C4-2B (cell line): ENCODE measurements around the gene NFKB1.

Source experiments
- H3K27ac ChIP-seq: fragments of 450-650 bp; 2 replicates; pipeline ENCODE4 v1.5.1; 2017
- CTCF ChIP-seq: fragments of 450-650 bp; conservative IDR thresholded peaks from 2 replicates; pipeline ENCODE4 v1.5.1; 2017; ENCODE audit warnings: mild to moderate bottlenecking
- ZFX ChIP-seq: fragments of 450-650 bp; IDR thresholded peaks from 2 replicates; pipeline ENCODE4 v1.6.1; 2017

NFKB1 gene

GRCh38 chr4:102501447-102501696 is 213 bp downstream of the NFKB1 start:
- TF ChIP-seq CTCF, result peak; percentile 27
- peak; percentile 96 for TF ChIP-seq ZFX
- H3K27ac ChIP-seq, result peak overlapping the region; percentile 99

GRCh38 chr4:102502543-102502818 is 1.3 kb downstream of the NFKB1 start:
- no peak for TF ChIP-seq CTCF
- TF ChIP-seq ZFX, result no peak
- peak overlapping the region; percentile 99 for H3K27ac ChIP-seq

GRCh38 chr4:102503301-102503746 is 2.2 kb downstream of the NFKB1 start:
- TF ChIP-seq ZFX, result no peak
- TF ChIP-seq CTCF, result no peak; the same call in 1 of the 2 replicates
- H3K27ac ChIP-seq, result no peak overlapping the region

GRCh38 chr4:102503831-102504786 is 3.0 kb downstream of the NFKB1 start:
- no peak overlapping the region for H3K27ac ChIP-seq
- TF ChIP-seq CTCF, result no peak
- no peak for TF ChIP-seq ZFX

GRCh38 chr4:102504941-102505340 is 3.8 kb downstream of the NFKB1 start:
- no peak overlapping the region for H3K27ac ChIP-seq

GRCh38 chr4:102505708-102506107 is 4.5 kb downstream of the NFKB1 start:
- H3K27ac ChIP-seq, result no peak overlapping the region
- TF ChIP-seq CTCF (no peak), ZFX (no peak)

More at GRCh38 chr4:102504941-102505340, 3.8 kb downstream of the NFKB1 start:
- TF ChIP-seq CTCF, result no peak
- no peak for TF ChIP-seq ZFX

- TF ChIP-seq ZFX, result no peak
- TF ChIP-seq CTCF, result no peak
- no peak overlapping the region for H3K27ac ChIP-seq
These were observed 5.4 kb downstream of the NFKB1 start for GRCh38 chr4:102506523-102506922.
